Measurements from ENCODE around the gene RPS6KA5.
"Not testable (repeated sequence)": the region's sequence is repeated elsewhere in the genome, so short reads cannot be mapped to it uniquely, and the experiment has no call there.

The RPS6KA5 gene

GRCh38 chr14:91094772-91095171 is 34.3 kb upstream of the RPS6KA5 start:
- DNase-seq (ENCODE audit: extremely low read depth, low read depth) = no peak
- TF ChIP-seq CTCF (IDR thresholded peaks at IDR 0.05; ENCODE audit: low read depth, low read length) = no peak

GRCh38 chr14:91093743-91094472 is 33.5 kb upstream of the RPS6KA5 start:
- not testable (repeated sequence) for DNase-seq (ENCODE audit: extremely low read depth, low read depth)

GRCh38 chr14:91092073-91092472 is 31.6 kb upstream of the RPS6KA5 start:
- no peak for DNase-seq (ENCODE audit: extremely low read depth, low read depth)

GRCh38 chr14:91090743-91091142 is 30.3 kb upstream of the RPS6KA5 start:
- DNase-seq (ENCODE audit: extremely low read depth, low read depth) = no peak
- TF ChIP-seq CTCF (IDR thresholded peaks at IDR 0.05; ENCODE audit: low read depth, low read length) = no peak

More at GRCh38 chr14:91092073-91092472, 31.6 kb upstream of the RPS6KA5 start:
- TF ChIP-seq CTCF (IDR thresholded peaks at IDR 0.05; ENCODE audit: low read depth, low read length) = no peak

GRCh38 chr14:91089958-91090535 is 29.6 kb upstream of the RPS6KA5 start:
- TF ChIP-seq CTCF (IDR thresholded peaks at IDR 0.05; ENCODE audit: low read depth, low read length) = no peak
- no peak for DNase-seq (ENCODE audit: extremely low read depth, low read depth)

- no peak for TF ChIP-seq CTCF (IDR thresholded peaks at IDR 0.05; ENCODE audit: low read depth, low read length)
- no peak for DNase-seq (ENCODE audit: extremely low read depth, low read depth)
These were observed 28.3 kb upstream of the RPS6KA5 start for GRCh38 chr14:91088585-91089235.

GRCh38 chr14:91087470-91087869 is 27.0 kb upstream of the RPS6KA5 start:
- DNase-seq (ENCODE audit: extremely low read depth, low read depth) = not testable (repeated sequence)

- TF ChIP-seq CTCF (IDR thresholded peaks at IDR 0.05; ENCODE audit: low read depth, low read length) = no peak
- DNase-seq (ENCODE audit: extremely low read depth, low read depth) = no peak
These were observed 24.1 kb upstream of the RPS6KA5 start for GRCh38 chr14:91084516-91084915.

Data from AG09319 (cell line).